AG04450 (cell line): ENCODE results near the gene ARSI. TPM values are rescaled to one million over a fixed set of nuclear protein-coding genes. Genes with fewer than 3 reads are reported as not detected.

Experiments used
- CTCF ChIA-PET: fragments of 300-600, 350-600 bp; formaldehyde crosslinking; extraction: SDS; loops from one replicate; lab custom pipeline; 2022; ENCODE audit warnings: antibody characterized with exemption, inconsistent platforms; lab: Charles Lee
- POLR2A ChIA-PET: fragments of 350-600 bp; formaldehyde crosslinking; extraction: SDS; loops from one replicate; lab custom pipeline; 2021; ENCODE audit warnings: antibody characterized with exemption, inconsistent platforms; lab: Yijun Ruan, JAX
- DNase-seq: peaks from one replicate; pipeline ENCODE4 v3.0.0-alpha.2; 2011; ENCODE audit warnings: low read depth, low spot score
- H3K27ac ChIP-seq: one replicate; pipeline ENCODE4 v1.5.1; 2012; ENCODE audit warnings: low read depth, low read length, control low read depth
- H3K27me3 ChIP-seq: one replicate; pipeline ENCODE4 v1.6.0; 2012; ENCODE audit warnings: low read length; ENCODE audit not compliant: control insufficient read depth, insufficient read depth
- H3K4me3 ChIP-seq: 2 replicates; pipeline ENCODE4 v1.5.1; 2011; ENCODE audit warnings: mild to moderate bottlenecking, low read depth, low read length, control low read depth
- H3K9me3 ChIP-seq: 2 replicates; pipeline ENCODE4 v1.5.1; 2012; ENCODE audit warnings: low read length; ENCODE audit not compliant: control insufficient read depth, insufficient read depth
- CTCF ChIP-seq: IDR thresholded peaks from 2 replicates; pipeline ENCODE4 v1.5.1; 2011; ENCODE audit warnings: low read depth, low read length, control low read depth, inconsistent platforms
- polyA plus RNA-seq: library from polyadenylated mRNA; depleted of rRNA; stranded (reverse); fragments of >200 nt; gene quantifications from 2 replicates; pipeline ENCODE4 v1.2.3, GENCODE V29; 2011

The ARSI gene
- polyA plus RNA-seq, 1 experiment, result 11.3 TPM

GRCh38 chr5:150307617-150308426, 5.1 kb upstream of the ARSI start:
- DNase-seq, result no peak
- Histone ChIP-seq H3K27me3 (no peaks in the 10 kb centered on the region), H3K9me3 (no peaks in the 10 kb centered on the region), H3K27ac (peak overlapping the region; percentile 2), H3K4me3 (no peak overlapping the region)
- CTCF ChIA-PET, result no interaction called here
- TF ChIP-seq CTCF, result no peak
- POLR2A ChIA-PET, result no interaction called here

- Histone ChIP-seq H3K9me3 (no peaks in the 10 kb centered on the region), H3K4me3 (no peak overlapping the region), H3K27me3 (no peaks in the 10 kb centered on the region), H3K27ac (no peak overlapping the region)
- DNase-seq, result no peak
- ChIA-PET CTCF (no interaction called here), POLR2A (no interaction called here)
- no peak for TF ChIP-seq CTCF
Observed at GRCh38 chr5:150306775-150307174, 4.1 kb upstream of the ARSI start.

- no peak overlapping the region for H3K4me3 ChIP-seq
- no peak for DNase-seq
- POLR2A ChIA-PET, result interaction anchor here (1.2 to 3.0 kb wide), 4 partner anchors 12 to 30 kb away, joined by 4 to 22 read pairs (median 4); no protein-coding TSS in a partner anchor
Observed at GRCh38 chr5:150305557-150305956, 2.9 kb upstream of the ARSI start.

GRCh38 chr5:150305095-150305494, 2.4 kb upstream of the ARSI start:
- TF ChIP-seq CTCF, result no peak
- Histone ChIP-seq H3K9me3 (no peaks in the 10 kb centered on the region), H3K27ac (peak overlapping the region; percentile 23), H3K4me3 (no peak overlapping the region), H3K27me3 (no peaks in the 10 kb centered on the region)
- ChIA-PET CTCF (no interaction called here), POLR2A (interaction anchor here (1.2 to 3.0 kb wide), 4 partner anchors 12 to 31 kb away, joined by 4 to 22 read pairs (median 4); no protein-coding TSS in a partner anchor)
- DNase-seq, result no peak

More at GRCh38 chr5:150305557-150305956, 2.9 kb upstream of the ARSI start:
- H3K27ac ChIP-seq, result peak overlapping the region; percentile 23
- no peaks in the 10 kb centered on the region for H3K27me3 ChIP-seq
- TF ChIP-seq CTCF, result no peak
- CTCF ChIA-PET, result no interaction called here
- H3K9me3 ChIP-seq, result no peaks in the 10 kb centered on the region

GRCh38 chr5:150304481-150305081, 1.9 kb upstream of the ARSI start:
- no peak for DNase-seq
- Histone ChIP-seq H3K27ac (peak overlapping the region; percentile 82), H3K4me3 (0 out of 2 replicates have a peak overlapping the region, but pooled peaks have one; percentile 3), H3K9me3 (no peaks in the 10 kb centered on the region), H3K27me3 (no peaks in the 10 kb centered on the region)
- TF ChIP-seq CTCF, result no peak
- POLR2A ChIA-PET, result interaction anchor here (0.9 to 3.0 kb wide), 5 partner anchors 8 to 25 kb away, joined by 3 to 22 read pairs (median 4); no protein-coding TSS in a partner anchor
- CTCF ChIA-PET, result no interaction called here
